Measurements from ENCODE around the gene MSANTD3.

The MSANTD3 gene

GRCh38 chr9:100465761-100466160 is 38.8 kb downstream of the MSANTD3 start:
- DNase-seq (ENCODE audit: low read depth): no peak

- DNase-seq (ENCODE audit: low read depth): no peak
Measured at GRCh38 chr9:100466171-100466828, 39.4 kb downstream of the MSANTD3 start.

- no peak for DNase-seq (ENCODE audit: low read depth)
Measured at GRCh38 chr9:100466829-100467221, 39.9 kb downstream of the MSANTD3 start.

- DNase-seq (ENCODE audit: low read depth): no peak
Measured at GRCh38 chr9:100468041-100468440, 41.1 kb downstream of the MSANTD3 start.

- DNase-seq (ENCODE audit: low read depth): peak; percentile 21
Measured at GRCh38 chr9:100472268-100472667, 45.3 kb downstream of the MSANTD3 start.

- no peak for DNase-seq (ENCODE audit: low read depth)
Measured at GRCh38 chr9:100472788-100473275, 45.9 kb downstream of the MSANTD3 start, which contains the start of gene TMEFF1. Gene TMEFF1, plus strand, starts transcription at chr9:100473149. Its CDS starts 396 bp downstream, at chr9:100473545.

GRCh38 chr9:100473276-100474081 is 46.5 kb downstream of the MSANTD3 start:
- DNase-seq (ENCODE audit: low read depth): no peak

- no peak for DNase-seq (ENCODE audit: low read depth)
Measured at GRCh38 chr9:100474082-100474923, 47.4 kb downstream of the MSANTD3 start.

GRCh38 chr9:100474924-100475276 is 48.0 kb downstream of the MSANTD3 start:
- DNase-seq (ENCODE audit: low read depth): no peak

GRCh38 chr9:100477241-100477640 is 50.3 kb downstream of the MSANTD3 start:
- DNase-seq (ENCODE audit: low read depth): no peak

- no peak for DNase-seq (ENCODE audit: low read depth)
Measured at GRCh38 chr9:100478192-100478591, 51.2 kb downstream of the MSANTD3 start.

- DNase-seq (ENCODE audit: low read depth): no peak
Measured at GRCh38 chr9:100479820-100480219, 52.9 kb downstream of the MSANTD3 start.

GRCh38 chr9:100485196-100485595 is 58.3 kb downstream of the MSANTD3 start:
- no peak for DNase-seq (ENCODE audit: low read depth)

GRCh38 chr9:100486479-100487176 is 59.7 kb downstream of the MSANTD3 start:
- no peak for DNase-seq (ENCODE audit: low read depth)

GRCh38 chr9:100488177-100488576 is 61.2 kb downstream of the MSANTD3 start:
- DNase-seq (ENCODE audit: low read depth): no peak

GRCh38 chr9:100489836-100490235 is 62.9 kb downstream of the MSANTD3 start:
- DNase-seq (ENCODE audit: low read depth): no peak

GRCh38 chr9:100492952-100493351 is 66.0 kb downstream of the MSANTD3 start:
- DNase-seq (ENCODE audit: low read depth): no peak

GRCh38 chr9:100498592-100498991 is 71.6 kb downstream of the MSANTD3 start:
- no peak for DNase-seq (ENCODE audit: low read depth)

GRCh38 chr9:100499460-100499859 is 72.5 kb downstream of the MSANTD3 start:
- DNase-seq (ENCODE audit: low read depth): no peak

- DNase-seq (ENCODE audit: low read depth): no peak
Measured at GRCh38 chr9:100499866-100500265, 72.9 kb downstream of the MSANTD3 start.

All from CMK (cell line).